Measurements from ENCODE around the gene OBSCN.

OBSCN gene

DNA sequence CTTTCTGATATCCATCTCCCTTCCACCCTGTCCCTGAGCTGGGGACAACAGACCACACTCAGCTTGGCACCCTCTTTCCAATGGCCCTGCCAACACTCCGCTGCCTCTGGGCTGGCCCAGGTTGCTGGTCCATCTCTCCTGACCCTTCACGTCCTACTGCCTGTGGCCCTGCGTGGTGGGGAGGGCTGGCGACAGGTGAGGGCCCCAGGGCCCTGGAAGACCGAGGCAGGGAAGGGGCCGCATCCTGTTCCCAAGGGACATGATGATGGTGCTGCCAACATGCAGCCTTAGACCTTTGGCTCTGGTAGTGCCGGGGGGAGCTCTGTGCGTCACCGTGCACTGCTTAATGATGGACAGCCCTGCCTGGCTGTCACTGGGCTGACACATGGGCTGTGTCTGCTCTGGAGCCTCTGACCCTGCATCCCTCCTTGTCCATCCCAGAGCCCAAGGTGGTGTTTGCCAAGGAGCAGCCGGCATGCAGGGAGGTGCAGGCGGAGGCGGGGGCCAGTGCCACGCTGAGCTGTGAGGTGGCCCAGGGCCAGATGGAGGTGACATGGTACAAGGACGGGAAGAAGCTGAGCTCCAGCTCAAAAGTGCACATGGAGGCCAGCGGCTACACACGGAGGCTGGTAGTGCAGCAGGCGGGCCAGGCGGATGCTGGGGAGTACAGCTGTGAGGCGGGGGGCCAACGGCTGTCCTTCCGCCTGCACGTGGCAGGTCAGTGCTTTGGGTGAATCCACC, 65.2 kb downstream of the OBSCN start:
- Histone ChIP-seq H3K4me1 (ENCODE audit: insufficient read depth, low read length, severe bottlenecking) (peaks cover 6% of the 10 kb centered on the region), H3K27ac (ENCODE audit: low read depth, low read length, poor library complexity, severe bottlenecking) (no peak overlapping the region), H3K36me3 (ENCODE audit: insufficient read depth, low read length) (no peaks in the 10 kb centered on the region), H3K9me2 (ENCODE audit: low read depth, low read length) (no peaks in the 10 kb centered on the region), H3K27me3 (ENCODE audit: insufficient read depth, low read length) (no peaks in the 10 kb centered on the region), H2AFZ (ENCODE audit: low read length) (no peak overlapping the region), H4K20me1 (ENCODE audit: insufficient read depth, low read length) (no peaks in the 10 kb centered on the region), H3K4me3 (ENCODE audit: low read depth, low read length, poor library complexity, severe bottlenecking) (no peak overlapping the region), H3F3A (ENCODE audit: insufficient read depth, low read length) (no peaks in the 10 kb centered on the region), H3K4me2 (ENCODE audit: low read length) (no peak overlapping the region), H3K9me3 (ENCODE audit: low read length) (no peaks in the 10 kb centered on the region), H3K9ac (ENCODE audit: low read length) (no peak overlapping the region), H3K79me2 (ENCODE audit: insufficient read depth, low read length) (no peaks in the 10 kb centered on the region)
- TF ChIP-seq EZH2 (IDR thresholded peaks at IDR 0.05; ENCODE audit: borderline replicate concordance, low read length) = no peak
- TF ChIP-seq, protein P1, sequence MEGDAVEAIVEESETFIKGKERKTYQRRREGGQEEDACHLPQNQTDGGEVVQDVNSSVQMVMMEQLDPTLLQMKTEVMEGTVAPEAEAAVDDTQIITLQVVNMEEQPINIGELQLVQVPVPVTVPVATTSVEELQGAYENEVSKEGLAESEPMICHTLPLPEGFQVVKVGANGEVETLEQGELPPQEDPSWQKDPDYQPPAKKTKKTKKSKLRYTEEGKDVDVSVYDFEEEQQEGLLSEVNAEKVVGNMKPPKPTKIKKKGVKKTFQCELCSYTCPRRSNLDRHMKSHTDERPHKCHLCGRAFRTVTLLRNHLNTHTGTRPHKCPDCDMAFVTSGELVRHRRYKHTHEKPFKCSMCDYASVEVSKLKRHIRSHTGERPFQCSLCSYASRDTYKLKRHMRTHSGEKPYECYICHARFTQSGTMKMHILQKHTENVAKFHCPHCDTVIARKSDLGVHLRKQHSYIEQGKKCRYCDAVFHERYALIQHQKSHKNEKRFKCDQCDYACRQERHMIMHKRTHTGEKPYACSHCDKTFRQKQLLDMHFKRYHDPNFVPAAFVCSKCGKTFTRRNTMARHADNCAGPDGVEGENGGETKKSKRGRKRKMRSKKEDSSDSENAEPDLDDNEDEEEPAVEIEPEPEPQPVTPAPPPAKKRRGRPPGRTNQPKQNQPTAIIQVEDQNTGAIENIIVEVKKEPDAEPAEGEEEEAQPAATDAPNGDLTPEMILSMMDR (IDR thresholded peaks at IDR 0.05; ENCODE audit: low read length) = no peak

DNA sequence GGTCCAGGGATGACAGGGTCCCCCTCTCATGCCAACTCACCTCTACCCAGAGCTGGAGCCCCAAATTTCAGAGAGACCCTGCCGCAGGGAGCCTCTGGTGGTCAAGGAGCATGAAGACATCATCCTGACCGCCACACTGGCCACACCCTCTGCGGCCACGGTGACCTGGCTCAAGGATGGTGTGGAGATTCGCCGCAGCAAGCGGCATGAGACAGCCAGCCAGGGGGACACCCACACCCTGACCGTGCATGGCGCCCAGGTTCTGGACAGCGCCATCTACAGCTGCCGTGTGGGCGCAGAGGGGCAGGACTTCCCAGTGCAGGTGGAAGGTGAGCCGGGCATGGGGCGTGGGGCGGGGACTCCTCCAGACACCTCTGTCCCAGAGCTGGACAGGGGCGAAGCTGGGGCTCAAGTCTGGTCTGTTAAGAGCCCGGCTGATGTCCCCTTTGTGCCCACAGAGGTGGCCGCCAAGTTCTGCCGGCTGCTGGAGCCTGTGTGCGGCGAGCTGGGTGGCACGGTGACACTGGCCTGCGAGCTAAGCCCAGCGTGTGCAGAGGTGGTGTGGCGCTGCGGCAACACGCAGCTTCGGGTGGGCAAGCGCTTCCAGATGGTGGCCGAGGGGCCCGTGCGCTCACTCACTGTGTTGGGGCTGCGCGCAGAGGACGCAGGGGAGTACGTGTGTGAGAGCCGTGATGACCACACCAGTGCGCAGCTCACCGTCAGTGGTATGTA, 66.0 kb downstream of the OBSCN start:
- Histone ChIP-seq H3K27ac (ENCODE audit: low read depth, low read length, poor library complexity, severe bottlenecking) (no peak overlapping the region), H3K9me3 (ENCODE audit: low read length) (no peaks in the 10 kb centered on the region), H3K4me3 (ENCODE audit: low read depth, low read length, poor library complexity, severe bottlenecking) (no peak overlapping the region), H3K9ac (ENCODE audit: low read length) (no peak overlapping the region), H2AFZ (ENCODE audit: low read length) (no peak overlapping the region), H3K4me1 (ENCODE audit: insufficient read depth, low read length, severe bottlenecking) (peaks cover 6% of the 10 kb centered on the region), H3K79me2 (ENCODE audit: insufficient read depth, low read length) (no peaks in the 10 kb centered on the region), H3K9me2 (ENCODE audit: low read depth, low read length) (no peaks in the 10 kb centered on the region), H4K20me1 (ENCODE audit: insufficient read depth, low read length) (no peaks in the 10 kb centered on the region), H3K36me3 (ENCODE audit: insufficient read depth, low read length) (no peaks in the 10 kb centered on the region), H3K4me2 (ENCODE audit: low read length) (no peak overlapping the region), H3F3A (ENCODE audit: insufficient read depth, low read length) (no peaks in the 10 kb centered on the region), H3K27me3 (ENCODE audit: insufficient read depth, low read length) (no peaks in the 10 kb centered on the region)
- no peak for TF ChIP-seq EZH2 (IDR thresholded peaks at IDR 0.05; ENCODE audit: borderline replicate concordance, low read length)
- TF ChIP-seq, protein P1 (IDR thresholded peaks at IDR 0.05; ENCODE audit: low read length) = no peak

DNA sequence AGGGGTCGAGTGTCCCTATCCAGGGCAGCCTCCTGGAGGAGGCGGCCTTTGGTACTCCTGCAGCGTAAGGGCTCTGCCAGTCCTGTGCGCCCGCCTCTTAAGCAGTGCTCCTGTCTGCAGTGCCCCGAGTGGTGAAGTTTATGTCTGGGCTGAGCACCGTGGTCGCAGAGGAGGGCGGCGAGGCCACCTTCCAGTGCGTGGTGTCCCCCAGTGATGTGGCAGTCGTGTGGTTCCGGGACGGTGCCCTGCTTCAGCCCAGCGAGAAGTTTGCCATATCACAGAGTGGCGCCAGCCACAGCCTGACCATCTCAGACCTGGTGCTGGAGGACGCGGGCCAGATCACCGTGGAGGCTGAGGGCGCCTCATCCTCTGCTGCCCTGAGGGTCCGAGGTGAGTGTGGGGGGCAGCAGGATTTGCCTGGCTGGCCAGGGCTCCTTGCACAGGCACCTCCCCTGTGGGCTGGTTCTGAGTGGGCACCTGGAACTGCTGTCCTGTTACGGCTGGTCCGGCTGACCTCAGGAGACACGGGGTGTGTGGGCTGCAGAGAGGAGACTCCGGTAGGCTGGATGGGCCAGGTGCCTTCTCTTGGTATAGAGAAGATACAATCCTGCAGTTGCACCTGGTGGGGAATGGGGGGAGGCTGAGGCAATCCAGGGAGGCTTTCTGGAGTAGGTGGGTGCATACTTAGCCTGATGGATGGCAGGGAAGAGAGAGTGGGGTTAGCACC, 66.8 kb downstream of the OBSCN start:
- H3K9ac ChIP-seq (ENCODE audit: low read length) = no peak overlapping the region
- no peak for TF ChIP-seq EZH2 (IDR thresholded peaks at IDR 0.05; ENCODE audit: borderline replicate concordance, low read length)
- TF ChIP-seq, protein P1 (IDR thresholded peaks at IDR 0.05; ENCODE audit: low read length) = no peak
- no peaks in the 10 kb centered on the region for H3K9me3 ChIP-seq (ENCODE audit: low read length)
- no peak overlapping the region for H3K4me2 ChIP-seq (ENCODE audit: low read length)
- H3K79me2 ChIP-seq (ENCODE audit: insufficient read depth, low read length) = no peaks in the 10 kb centered on the region
- no peak overlapping the region for H3K27ac ChIP-seq (ENCODE audit: low read depth, low read length, poor library complexity, severe bottlenecking)
- H3K9me2 ChIP-seq (ENCODE audit: low read depth, low read length) = no peaks in the 10 kb centered on the region
- H3K4me3 ChIP-seq (ENCODE audit: low read depth, low read length, poor library complexity, severe bottlenecking) = no peak overlapping the region
- H3F3A ChIP-seq (ENCODE audit: insufficient read depth, low read length) = no peaks in the 10 kb centered on the region
- no peaks in the 10 kb centered on the region for H3K36me3 ChIP-seq (ENCODE audit: insufficient read depth, low read length)
- no peaks in the 10 kb centered on the region for H4K20me1 ChIP-seq (ENCODE audit: insufficient read depth, low read length)
- H2AFZ ChIP-seq (ENCODE audit: low read length) = no peak overlapping the region
- H3K4me1 ChIP-seq (ENCODE audit: insufficient read depth, low read length, severe bottlenecking) = peaks cover 6% of the 10 kb centered on the region
- no peaks in the 10 kb centered on the region for H3K27me3 ChIP-seq (ENCODE audit: insufficient read depth, low read length)
